Lower leg skin (tissue), 3 donors: ENCODE data around the gene ACP5.

Experiments
- CTCF ChIP-seq, 3 donors: fragments of 450-650 bp; IDR thresholded peaks; one replicate each; pipeline ENCODE4 v1.5.1; 2016; ENCODE audit warnings: antibody characterized with exemption in 3 of 3, mild to moderate bottlenecking in 3 of 3, moderate library complexity in 2 of 3
- POLR2A ChIP-seq, 2 donors: fragments of 450-650 bp; IDR thresholded peaks; one replicate each; pipeline ENCODE4 v1.6.1; 2016 to 2017; ENCODE audit warnings: antibody characterized with exemption in 2 of 2, mild to moderate bottlenecking in 1 of 2, moderate library complexity in 1 of 2

- TF ChIP-seq CTCF (IDR thresholded peaks at IDR 0.05) (no peak), POLR2A (IDR thresholded peaks at IDR 0.05) (no peak)
Measured at GRCh38 chr19:11626252-11626651, 48.8 kb upstream of the ACP5 start.
